OCI-LY1 (cell line): ENCODE results near the gene FGF11.

Source experiments
- EZH2 ChIP-seq: fragments of 200-600 bp; sonication (generic), shearing (Covaris generic); IDR thresholded peaks from 2 replicates; pipeline ENCODE4 v1.8.0; 2017; ENCODE audit warnings: borderline replicate concordance, mixed run types, mild to moderate bottlenecking, antibody characterized with exemption, low read length, moderate library complexity, mixed read lengths
- TF ChIP-seq, protein P1 (sequence below): fragments of 200-600 bp; sonication (generic), shearing (Covaris generic); IDR thresholded peaks from 2 replicates; pipeline ENCODE4 v1.5.1; 2017; ENCODE audit warnings: mild to moderate bottlenecking, antibody characterized with exemption, low read length, moderate library complexity, mixed read lengths

DNA sequence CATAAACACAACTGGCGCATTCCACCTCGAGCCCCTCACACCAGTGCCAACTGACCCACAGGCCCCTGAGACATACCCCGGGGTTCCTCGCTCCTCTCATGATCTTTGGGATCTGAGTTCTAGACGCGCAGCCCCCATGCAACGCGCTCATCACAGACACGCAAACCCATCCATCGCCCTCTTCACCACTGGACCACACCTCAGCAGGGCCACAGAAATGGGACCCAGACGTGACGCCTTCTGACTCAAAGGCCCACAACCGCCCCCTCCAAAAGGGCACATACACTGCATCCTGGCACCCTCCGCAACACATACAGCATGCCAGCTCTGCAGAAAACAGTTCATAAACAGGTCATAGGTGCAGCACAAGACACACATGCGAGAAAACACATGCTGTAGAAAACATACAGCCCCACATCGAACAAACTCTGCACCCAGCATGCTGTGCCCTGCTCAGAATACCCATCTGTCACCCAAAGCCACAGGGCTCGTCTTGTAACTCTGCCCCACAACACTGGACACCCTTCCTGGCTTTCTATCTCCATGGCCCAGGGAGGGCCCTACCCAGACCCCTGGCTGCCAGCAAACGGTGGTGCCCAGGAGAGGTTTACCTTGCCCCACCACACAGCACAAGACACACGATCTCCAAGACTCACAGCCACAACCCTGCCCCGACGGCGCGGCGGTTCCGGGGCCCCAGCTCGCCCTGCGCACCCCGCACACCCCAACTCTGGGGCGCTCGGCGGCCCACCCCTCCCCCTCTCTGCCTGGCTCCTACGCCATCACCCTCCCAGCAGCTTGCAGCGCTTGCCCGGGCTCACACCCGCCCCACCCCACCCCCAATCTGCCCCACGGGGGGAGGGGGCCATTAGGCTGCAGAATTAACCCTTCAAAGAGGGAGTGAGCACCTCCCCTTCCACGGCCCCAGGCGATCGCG, 39.2 kb downstream of the FGF11 start:
- TF ChIP-seq EZH2, result no peak
- TF ChIP-seq, protein P1, sequence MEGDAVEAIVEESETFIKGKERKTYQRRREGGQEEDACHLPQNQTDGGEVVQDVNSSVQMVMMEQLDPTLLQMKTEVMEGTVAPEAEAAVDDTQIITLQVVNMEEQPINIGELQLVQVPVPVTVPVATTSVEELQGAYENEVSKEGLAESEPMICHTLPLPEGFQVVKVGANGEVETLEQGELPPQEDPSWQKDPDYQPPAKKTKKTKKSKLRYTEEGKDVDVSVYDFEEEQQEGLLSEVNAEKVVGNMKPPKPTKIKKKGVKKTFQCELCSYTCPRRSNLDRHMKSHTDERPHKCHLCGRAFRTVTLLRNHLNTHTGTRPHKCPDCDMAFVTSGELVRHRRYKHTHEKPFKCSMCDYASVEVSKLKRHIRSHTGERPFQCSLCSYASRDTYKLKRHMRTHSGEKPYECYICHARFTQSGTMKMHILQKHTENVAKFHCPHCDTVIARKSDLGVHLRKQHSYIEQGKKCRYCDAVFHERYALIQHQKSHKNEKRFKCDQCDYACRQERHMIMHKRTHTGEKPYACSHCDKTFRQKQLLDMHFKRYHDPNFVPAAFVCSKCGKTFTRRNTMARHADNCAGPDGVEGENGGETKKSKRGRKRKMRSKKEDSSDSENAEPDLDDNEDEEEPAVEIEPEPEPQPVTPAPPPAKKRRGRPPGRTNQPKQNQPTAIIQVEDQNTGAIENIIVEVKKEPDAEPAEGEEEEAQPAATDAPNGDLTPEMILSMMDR, result no peak
